NB4 (cell line): ENCODE results near the gene OPN1MW3.

Source experiments
- CTCF ChIP-seq: IDR thresholded peaks from one replicate; pipeline ENCODE4 v1.5.1; 2012; ENCODE audit warnings: low read depth, low read length
- POLR2A ChIP-seq: IDR thresholded peaks from 2 replicates; pipeline ENCODE4 v1.6.1; 2011; ENCODE audit warnings: mild to moderate bottlenecking; ENCODE audit not compliant: insufficient read length; ENCODE audit errors: extremely low read depth

- TF ChIP-seq POLR2A (no peak), CTCF (no peak)
Observed at GRCh38 chrX:154304846-154305245, 47.5 kb downstream of the OPN1MW3 start.
